IPS-20b (cell line): ENCODE measurements around the gene HSPA6.
"Not testable (repeated sequence)": the region's sequence is repeated elsewhere in the genome, so short reads cannot be mapped to it uniquely, and the experiment has no call there.

Experiments
- H3K27ac ChIP-seq: one replicate; pipeline ENCODE4 v1.5.1; 2013; ENCODE audit warnings: low read length
- H3K27me3 ChIP-seq: 2 replicates; pipeline ENCODE4 v1.6.1; 2013; ENCODE audit warnings: mild to moderate bottlenecking, low read length, inconsistent platforms; ENCODE audit not compliant: insufficient read depth
- H3K36me3 ChIP-seq: 2 replicates; pipeline ENCODE4 v1.6.1; 2013; ENCODE audit warnings: low read depth, mild to moderate bottlenecking, inconsistent platforms, low read length, moderate library complexity; ENCODE audit not compliant: insufficient read depth
- H3K4me1 ChIP-seq: 2 replicates; pipeline ENCODE4 v1.6.1; 2013; ENCODE audit warnings: mild to moderate bottlenecking, control low read depth, inconsistent platforms, low read length, moderate library complexity; ENCODE audit not compliant: insufficient read depth
- H3K4me3 ChIP-seq: 2 replicates; pipeline ENCODE4 v1.5.1; 2013; ENCODE audit warnings: mild to moderate bottlenecking, low read length, inconsistent platforms
- H3K9ac ChIP-seq: 2 replicates; pipeline ENCODE4 v1.6.1; 2013; ENCODE audit warnings: low read depth, mild to moderate bottlenecking, inconsistent platforms, low read length, moderate library complexity
- H3K9me3 ChIP-seq: 2 replicates; pipeline ENCODE4 v1.6.1; 2013; ENCODE audit warnings: mild to moderate bottlenecking, low read depth, low read length, inconsistent platforms; ENCODE audit not compliant: insufficient read depth

Gene HSPA6

DNA sequence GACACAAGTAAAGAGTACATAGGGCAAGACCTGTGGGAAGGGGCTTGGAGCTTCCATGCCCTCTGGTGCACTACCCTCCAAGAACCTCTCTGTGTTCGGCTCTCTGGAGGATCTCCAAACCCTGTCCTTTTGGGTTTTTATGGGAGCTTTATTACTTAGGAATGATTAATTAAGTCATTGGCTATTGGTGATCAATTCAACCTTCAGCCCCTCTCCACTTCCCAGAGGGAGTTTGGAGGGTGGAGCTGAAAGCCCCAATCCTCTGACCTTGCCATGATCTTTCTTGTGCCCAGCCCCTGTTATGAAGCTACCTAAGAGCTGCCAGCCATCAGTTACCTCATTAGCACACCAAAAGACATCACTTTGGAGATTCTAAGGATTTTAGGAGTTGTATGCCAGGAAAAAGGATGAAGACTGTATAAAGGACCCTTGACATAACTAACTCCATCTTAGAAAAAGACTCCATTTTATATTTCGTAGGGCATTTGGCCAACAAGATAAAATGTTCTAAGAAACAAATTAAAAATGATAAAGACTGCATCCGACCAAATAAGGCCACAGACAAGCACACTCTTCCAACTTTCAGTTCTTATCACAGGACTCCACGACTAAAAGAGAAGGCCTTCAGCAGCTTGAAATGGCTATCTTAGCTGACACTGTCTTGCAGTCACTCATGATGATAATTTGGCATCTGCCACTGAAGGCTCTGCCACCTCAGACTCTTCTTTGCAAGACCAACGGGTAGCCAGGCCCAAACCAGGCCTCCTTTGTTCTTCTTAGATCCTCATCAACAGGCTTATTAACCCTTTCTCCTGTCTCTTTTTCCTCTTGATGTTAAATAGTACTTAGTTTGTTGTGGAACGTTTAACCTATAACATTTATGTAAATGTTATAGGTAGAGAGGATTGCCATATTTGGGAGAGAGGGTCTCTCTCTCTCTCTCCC is 33.4 kb downstream of the HSPA6 start:
- not testable (repeated sequence) for H3K4me3 ChIP-seq, H3K27me3 ChIP-seq, H3K9ac ChIP-seq, H3K9me3 ChIP-seq, H3K27ac ChIP-seq, H3K4me1 ChIP-seq, H3K36me3 ChIP-seq

DNA sequence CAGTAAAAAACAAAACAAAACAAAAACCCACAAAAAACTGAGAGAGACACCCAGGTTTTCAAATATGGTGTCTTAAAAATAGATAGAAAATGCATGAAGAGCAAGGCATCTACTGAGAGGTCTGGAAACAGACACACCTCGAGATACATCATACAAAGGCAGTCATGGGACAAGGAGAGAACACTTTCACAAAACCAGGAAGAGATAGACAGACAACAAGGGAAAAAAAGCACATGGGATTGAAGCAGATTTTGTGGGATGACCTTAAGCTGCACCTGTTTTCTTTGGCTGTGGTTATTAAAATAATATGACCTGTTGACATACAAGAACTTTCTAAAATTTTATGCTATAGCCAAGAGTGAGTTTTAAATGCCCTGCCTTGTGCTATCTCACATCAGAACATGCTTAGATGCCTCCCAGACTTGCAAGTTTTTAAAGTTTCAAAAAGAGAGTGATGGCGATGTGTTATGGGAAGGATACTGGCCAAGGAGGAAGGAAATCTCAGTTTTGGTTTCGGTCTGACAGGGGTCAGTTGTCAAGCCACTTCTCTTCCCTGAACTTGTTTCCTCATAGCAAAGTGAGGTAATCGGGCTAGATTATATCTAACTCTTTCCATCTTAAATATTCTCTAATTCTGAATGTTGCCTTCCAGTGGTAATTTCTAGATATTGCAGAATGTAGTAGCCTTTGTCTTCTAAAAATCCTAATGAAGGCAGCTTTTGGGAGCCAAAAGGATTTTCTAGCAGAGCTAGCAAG is 36.8 kb downstream of the HSPA6 start:
- H3K4me3 ChIP-seq, H3K27me3 ChIP-seq, H3K9me3 ChIP-seq, H3K9ac ChIP-seq, H3K4me1 ChIP-seq, H3K27ac ChIP-seq, H3K36me3 ChIP-seq: not testable (repeated sequence)

- not testable (repeated sequence) for H3K9ac ChIP-seq, H3K4me1 ChIP-seq, H3K27me3 ChIP-seq, H3K27ac ChIP-seq, H3K9me3 ChIP-seq, H3K36me3 ChIP-seq, H3K4me3 ChIP-seq
Measured at GRCh38 chr1:161562441-161562840, 38.1 kb downstream of the HSPA6 start.

GRCh38 chr1:161563522-161563921 is 39.2 kb downstream of the HSPA6 start:
- not testable (repeated sequence) for H3K36me3 ChIP-seq, H3K27me3 ChIP-seq, H3K9ac ChIP-seq, H3K4me1 ChIP-seq, H3K9me3 ChIP-seq, H3K4me3 ChIP-seq, H3K27ac ChIP-seq

DNA sequence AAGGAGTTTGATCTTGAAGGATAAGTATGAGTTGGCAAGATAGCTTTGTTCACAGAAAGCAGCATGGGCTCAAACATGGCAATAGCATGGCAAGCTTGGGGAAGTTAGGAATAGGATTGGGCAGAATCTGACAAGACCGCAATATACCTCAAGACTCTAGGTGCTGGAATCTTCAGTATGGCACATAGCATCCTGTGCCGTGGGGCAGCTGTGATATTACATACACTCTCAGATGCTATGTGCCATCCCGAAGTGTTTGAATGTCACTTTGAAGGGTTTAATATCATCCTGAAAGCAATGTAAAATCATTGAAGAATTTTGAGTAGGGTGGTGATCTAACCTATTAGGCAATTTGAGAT is 42.2 kb downstream of the HSPA6 start:
- not testable (repeated sequence) for H3K9me3 ChIP-seq, H3K36me3 ChIP-seq, H3K27ac ChIP-seq, H3K27me3 ChIP-seq, H3K9ac ChIP-seq, H3K4me3 ChIP-seq, H3K4me1 ChIP-seq

DNA sequence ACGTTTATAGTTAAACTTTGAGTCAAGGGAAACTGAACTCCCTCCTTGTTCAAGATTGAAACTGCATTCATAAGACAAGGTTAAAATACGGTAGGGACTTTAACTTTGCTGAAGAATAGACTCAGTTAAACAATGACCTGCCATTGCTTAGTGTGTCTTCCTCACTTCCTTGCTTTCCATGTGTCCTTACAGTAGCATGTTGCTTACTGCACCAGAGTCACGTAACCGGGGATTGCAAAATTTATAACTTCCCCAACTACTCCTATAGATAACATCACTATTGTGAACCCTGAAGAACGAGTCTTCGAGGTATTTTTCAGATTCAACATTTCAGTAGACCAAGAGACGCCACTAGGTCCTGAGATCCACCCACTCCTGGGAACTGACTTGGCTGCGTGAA is 47.4 kb downstream of the HSPA6 start:
- not testable (repeated sequence) for H3K27ac ChIP-seq, H3K4me1 ChIP-seq, H3K9me3 ChIP-seq, H3K36me3 ChIP-seq, H3K9ac ChIP-seq, H3K27me3 ChIP-seq, H3K4me3 ChIP-seq
